HepG2 (cell line): ENCODE data around the gene CLDN24.

Source experiments
- CTCF ChIP-seq: sonication (generic); formaldehyde crosslinking; IDR thresholded peaks from 2 replicates; pipeline ENCODE4 v1.5.0; 2020; ENCODE audit warnings: mild to moderate bottlenecking, missing genetic modification reagents, moderate library complexity
- ETV6 ChIP-seq: sonication (generic); formaldehyde crosslinking; conservative IDR thresholded peaks from 2 replicates; pipeline ENCODE4 v1.4.0; 2020; ENCODE audit warnings: missing genetic modification reagents
- KLF16 ChIP-seq, 2 experiments: sonication (generic) in 1 of 2; formaldehyde crosslinking in 1 of 2; IDR thresholded peaks; 2 replicates each; pipeline versions ENCODE4 v1.6.1 to v1.8.0; 2016 to 2023; ENCODE audit warnings: missing genetic modification reagents in 2 of 2, missing compliant biosample characterization in 1 of 2
- TARDBP ChIP-seq: sonication (generic); formaldehyde crosslinking; IDR thresholded peaks from 2 replicates; pipeline ENCODE4 v1.8.0; 2022; ENCODE audit warnings: mild to moderate bottlenecking, missing genetic modification reagents
- ZNF777 ChIP-seq: sonication (generic); formaldehyde crosslinking; IDR thresholded peaks from 2 replicates; pipeline ENCODE4 v1.4.0; 2020; ENCODE audit warnings: missing genetic modification reagents

GRCh38 chr4:183329244-183329643 lies 7.0 kb upstream of the CLDN24 start:
- TF ChIP-seq CTCF (CRISPR knock-in tag) (no peak), TARDBP (CRISPR knock-in tag) (no peak), KLF16 (CRISPR knock-in tag; IDR thresholded peaks at IDR 0.05) (no peak), ETV6 (CRISPR knock-in tag) (no peak), ZNF777 (CRISPR knock-in tag) (no peak)
